AG09309 (cell line): Measurements from ENCODE around the gene FZD1.

Experiments
- DNase-seq: peaks from one replicate; pipeline ENCODE4 v3.0.0-alpha.2; 2010; ENCODE audit warnings: low read depth
- H3K4me3 ChIP-seq: 2 replicates; pipeline ENCODE4 v1.5.1; 2011; ENCODE audit warnings: mild to moderate bottlenecking, low read depth, low read length, moderate library complexity; ENCODE audit not compliant: control insufficient read depth
- CTCF ChIP-seq: IDR thresholded peaks from 2 replicates; pipeline ENCODE4 v1.5.1; 2011; ENCODE audit warnings: mild to moderate bottlenecking, low read depth, low read length, inconsistent platforms; ENCODE audit not compliant: insufficient read depth, control insufficient read depth; ENCODE audit errors: missing control alignments

Gene FZD1

GRCh38 chr7:91263384-91264045 lies 718 bp upstream of the FZD1 start:
- no peak for TF ChIP-seq CTCF
- DNase-seq = no peak
- H3K4me3 ChIP-seq = peak overlapping the region; percentile 67

GRCh38 chr7:91264924-91265681 lies 870 bp downstream of the FZD1 start:
- TF ChIP-seq CTCF = no peak
- no peak for DNase-seq
- H3K4me3 ChIP-seq = peak overlapping the region; percentile 67

- no peak for TF ChIP-seq CTCF
- H3K4me3 ChIP-seq = peak overlapping the region; percentile 67
- no peak for DNase-seq
Measured at GRCh38 chr7:91265693-91266066, 1.4 kb downstream of the FZD1 start.

- no peak for DNase-seq
- H3K4me3 ChIP-seq = peak overlapping the region; percentile 67
- TF ChIP-seq CTCF = peak; percentile 7
Measured at GRCh38 chr7:91266067-91266688, 1.9 kb downstream of the FZD1 start.

- no peak for TF ChIP-seq CTCF
Measured at GRCh38 chr7:91266689-91267090, 2.5 kb downstream of the FZD1 start.

GRCh38 chr7:91267171-91267955 lies 3.1 kb downstream of the FZD1 start:
- DNase-seq = peak; percentile 79
- peak overlapping the region; percentile 67 for H3K4me3 ChIP-seq
- no peak for TF ChIP-seq CTCF

More at GRCh38 chr7:91266689-91267090, 2.5 kb downstream of the FZD1 start:
- no peak for DNase-seq
- H3K4me3 ChIP-seq = peak overlapping the region; percentile 67
